ENCODE measurements around the gene FKBP1C. TPM values are rescaled to one million over a fixed set of nuclear protein-coding genes. Genes with fewer than 3 reads are reported as not detected.
"Not testable (repeated sequence)": the region's sequence is repeated elsewhere in the genome, so short reads cannot be mapped to it uniquely, and the experiment has no call there.

Gene FKBP1C
- total RNA-seq = 0.63 TPM
- long read RNA-seq = 0 reads

DNA sequence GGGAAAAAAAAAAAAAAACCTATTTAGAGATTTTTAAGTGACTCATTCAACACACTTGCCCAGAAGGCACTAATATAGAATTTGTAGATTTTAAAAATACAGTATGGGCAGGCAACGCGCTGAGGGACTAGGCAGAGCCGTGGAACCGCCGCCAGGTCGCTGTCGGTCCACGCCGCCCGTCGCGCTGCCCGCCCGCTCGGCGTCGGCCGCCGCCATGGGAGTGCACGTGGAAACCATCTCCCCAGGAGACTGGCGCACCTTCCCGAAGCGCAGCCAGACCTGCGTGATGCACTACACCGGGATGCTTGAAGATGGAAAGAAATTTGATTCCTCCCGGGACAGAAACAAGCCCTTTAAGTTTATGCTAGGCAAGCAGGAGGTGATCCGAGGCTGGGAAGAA, at the start of gene FKBP1C:
TSS of gene FKBP1C (plus strand) at position 127 of the 400 bp plus-strand sequence.
- H3K36me3 ChIP-seq; DNase-seq; intact Hi-C loops (cut with micrococcal nuclease); H3K4me1 ChIP-seq; H3K27me3 ChIP-seq (ENCODE audit: low read depth); H3K4me3 ChIP-seq; H3K27ac ChIP-seq (replicated peaks): not testable (repeated sequence)
- H3K9me3 ChIP-seq (replicated peaks) = peaks cover 25% of the 10 kb centered on the region

- H3K4me3 ChIP-seq; H3K36me3 ChIP-seq; DNase-seq; intact Hi-C loops (cut with micrococcal nuclease); H3K27me3 ChIP-seq (ENCODE audit: low read depth); H3K9me3 ChIP-seq (replicated peaks); H3K27ac ChIP-seq (replicated peaks); H3K4me1 ChIP-seq: not testable (repeated sequence)
Observed at GRCh38 chr6:63164047-63164803, 47.0 kb upstream of the FKBP1C start.

DNA sequence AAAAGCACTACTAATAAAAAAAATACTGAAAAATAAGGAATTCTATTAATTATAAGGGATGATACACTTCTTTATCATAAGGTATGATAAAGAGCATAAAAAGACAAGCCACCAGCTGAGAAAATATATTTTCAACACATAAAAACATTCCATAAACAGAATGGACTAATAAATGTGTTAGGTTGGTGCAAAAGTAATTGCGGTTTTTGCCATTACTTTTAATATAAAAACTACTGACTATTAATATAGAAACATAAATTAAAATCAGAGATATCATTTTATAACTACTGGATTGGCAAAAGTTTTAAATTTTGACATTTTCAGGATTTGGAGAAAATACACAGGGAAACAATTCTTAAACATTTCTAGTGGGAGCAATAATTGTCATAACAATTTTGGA, 37.1 kb upstream of the FKBP1C start:
- H3K36me3 ChIP-seq = no peaks in the 10 kb centered on the region
- no peak for DNase-seq
- no peak overlapping the region for H3K4me3 ChIP-seq
- no peaks in the 10 kb centered on the region for H3K4me1 ChIP-seq
- intact Hi-C loops (cut with micrococcal nuclease) = no loop called here
- TF ChIP-seq, protein P1, sequence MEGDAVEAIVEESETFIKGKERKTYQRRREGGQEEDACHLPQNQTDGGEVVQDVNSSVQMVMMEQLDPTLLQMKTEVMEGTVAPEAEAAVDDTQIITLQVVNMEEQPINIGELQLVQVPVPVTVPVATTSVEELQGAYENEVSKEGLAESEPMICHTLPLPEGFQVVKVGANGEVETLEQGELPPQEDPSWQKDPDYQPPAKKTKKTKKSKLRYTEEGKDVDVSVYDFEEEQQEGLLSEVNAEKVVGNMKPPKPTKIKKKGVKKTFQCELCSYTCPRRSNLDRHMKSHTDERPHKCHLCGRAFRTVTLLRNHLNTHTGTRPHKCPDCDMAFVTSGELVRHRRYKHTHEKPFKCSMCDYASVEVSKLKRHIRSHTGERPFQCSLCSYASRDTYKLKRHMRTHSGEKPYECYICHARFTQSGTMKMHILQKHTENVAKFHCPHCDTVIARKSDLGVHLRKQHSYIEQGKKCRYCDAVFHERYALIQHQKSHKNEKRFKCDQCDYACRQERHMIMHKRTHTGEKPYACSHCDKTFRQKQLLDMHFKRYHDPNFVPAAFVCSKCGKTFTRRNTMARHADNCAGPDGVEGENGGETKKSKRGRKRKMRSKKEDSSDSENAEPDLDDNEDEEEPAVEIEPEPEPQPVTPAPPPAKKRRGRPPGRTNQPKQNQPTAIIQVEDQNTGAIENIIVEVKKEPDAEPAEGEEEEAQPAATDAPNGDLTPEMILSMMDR (IDR thresholded peaks at IDR 0.05; ENCODE audit: borderline replicate concordance) = no peak
- H3K27me3 ChIP-seq (ENCODE audit: low read depth) = no peaks in the 10 kb centered on the region
- H3K27ac ChIP-seq (replicated peaks) = no peak overlapping the region
- peaks cover 20% of the 10 kb centered on the region for H3K9me3 ChIP-seq (replicated peaks)

GRCh38 chr6:63176181-63176580, 35.1 kb upstream of the FKBP1C start:
- H3K4me3 ChIP-seq = no peak overlapping the region
- intact Hi-C loops (cut with micrococcal nuclease) = no loop called here
- TF ChIP-seq, protein P1 (IDR thresholded peaks at IDR 0.05; ENCODE audit: borderline replicate concordance) = no peak
- H3K36me3 ChIP-seq = no peaks in the 10 kb centered on the region
- H3K27ac ChIP-seq (replicated peaks) = no peak overlapping the region
- H3K9me3 ChIP-seq (replicated peaks) = peaks cover 16% of the 10 kb centered on the region
- no peaks in the 10 kb centered on the region for H3K4me1 ChIP-seq
- no peak for DNase-seq
- no peaks in the 10 kb centered on the region for H3K27me3 ChIP-seq (ENCODE audit: low read depth)

- Histone ChIP-seq H3K27me3 (ENCODE audit: low read depth) (no peaks in the 10 kb centered on the region), H3K27ac (replicated peaks) (no peak overlapping the region), H3K9me3 (replicated peaks) (no peaks in the 10 kb centered on the region), H3K36me3 (no peaks in the 10 kb centered on the region), H3K4me1 (no peaks in the 10 kb centered on the region), H3K4me3 (no peak overlapping the region)
- TF ChIP-seq, protein P1 (IDR thresholded peaks at IDR 0.05; ENCODE audit: borderline replicate concordance) = no peak
- no peak for DNase-seq
- intact Hi-C loops (cut with micrococcal nuclease) = no loop called here
Observed at GRCh38 chr6:63180367-63180766, 30.9 kb upstream of the FKBP1C start.

- H3K27ac ChIP-seq (replicated peaks) = no peak overlapping the region
- no peaks in the 10 kb centered on the region for H3K36me3 ChIP-seq
- intact Hi-C loops (cut with micrococcal nuclease) = no loop called here
- no peak overlapping the region for H3K4me3 ChIP-seq
- TF ChIP-seq, protein P1 (IDR thresholded peaks at IDR 0.05; ENCODE audit: borderline replicate concordance) = no peak
- DNase-seq = no peak
- H3K9me3 ChIP-seq (replicated peaks) = no peaks in the 10 kb centered on the region
- H3K27me3 ChIP-seq (ENCODE audit: low read depth) = no peaks in the 10 kb centered on the region
- no peaks in the 10 kb centered on the region for H3K4me1 ChIP-seq
Observed at GRCh38 chr6:63186970-63187369, 24.3 kb upstream of the FKBP1C start.
